Measurements from ENCODE around the gene CNIH2.
"Not testable (repeated sequence)": the region's sequence is repeated elsewhere in the genome, so short reads cannot be mapped to it uniquely, and the experiment has no call there.

Gene CNIH2

GRCh38 chr11:66320289-66320688, 42.3 kb downstream of the CNIH2 start:
- not testable (repeated sequence) for H3K4me3 ChIP-seq (ENCODE audit: low read depth, low read length); H3K9ac ChIP-seq (ENCODE audit: low read depth, low read length); H3K27me3 ChIP-seq (ENCODE audit: control insufficient read depth, insufficient read depth, low read length); H3K4me1 ChIP-seq (ENCODE audit: control insufficient read depth, insufficient read depth, low read length); H3K36me3 ChIP-seq (ENCODE audit: control insufficient read depth, insufficient read depth, low read length); H3K9me3 ChIP-seq (ENCODE audit: control insufficient read depth, insufficient read depth, low read length)

GRCh38 chr11:66320748-66321147, 42.8 kb downstream of the CNIH2 start:
- H3K9ac ChIP-seq (ENCODE audit: low read depth, low read length); H3K9me3 ChIP-seq (ENCODE audit: control insufficient read depth, insufficient read depth, low read length); H3K4me3 ChIP-seq (ENCODE audit: low read depth, low read length); H3K27me3 ChIP-seq (ENCODE audit: control insufficient read depth, insufficient read depth, low read length); H3K4me1 ChIP-seq (ENCODE audit: control insufficient read depth, insufficient read depth, low read length); H3K36me3 ChIP-seq (ENCODE audit: control insufficient read depth, insufficient read depth, low read length): not testable (repeated sequence)

GRCh38 chr11:66321606-66322005, 43.6 kb downstream of the CNIH2 start:
- H3K4me3 ChIP-seq (ENCODE audit: low read depth, low read length), result no peak overlapping the region
- H3K9me3 ChIP-seq (ENCODE audit: control insufficient read depth, insufficient read depth, low read length), result no peaks in the 10 kb centered on the region
- peaks cover 10% of the 10 kb centered on the region for H3K4me1 ChIP-seq (ENCODE audit: control insufficient read depth, insufficient read depth, low read length)
- no peaks in the 10 kb centered on the region for H3K27me3 ChIP-seq (ENCODE audit: control insufficient read depth, insufficient read depth, low read length)
- H3K36me3 ChIP-seq (ENCODE audit: control insufficient read depth, insufficient read depth, low read length), result no peaks in the 10 kb centered on the region
- no peak overlapping the region for H3K9ac ChIP-seq (ENCODE audit: low read depth, low read length)

GRCh38 chr11:66322732-66323427, 44.9 kb downstream of the CNIH2 start:
- Histone ChIP-seq H3K4me1 (ENCODE audit: control insufficient read depth, insufficient read depth, low read length) (peaks cover 9% of the 10 kb centered on the region), H3K9ac (ENCODE audit: low read depth, low read length) (no peak overlapping the region), H3K36me3 (ENCODE audit: control insufficient read depth, insufficient read depth, low read length) (no peaks in the 10 kb centered on the region), H3K27me3 (ENCODE audit: control insufficient read depth, insufficient read depth, low read length) (no peaks in the 10 kb centered on the region), H3K9me3 (ENCODE audit: control insufficient read depth, insufficient read depth, low read length) (no peaks in the 10 kb centered on the region), H3K4me3 (ENCODE audit: low read depth, low read length) (no peak overlapping the region)

- no peak overlapping the region for H3K4me3 ChIP-seq (ENCODE audit: low read depth, low read length)
- H3K36me3 ChIP-seq (ENCODE audit: control insufficient read depth, insufficient read depth, low read length), result no peaks in the 10 kb centered on the region
- H3K9ac ChIP-seq (ENCODE audit: low read depth, low read length), result no peak overlapping the region
- no peaks in the 10 kb centered on the region for H3K27me3 ChIP-seq (ENCODE audit: control insufficient read depth, insufficient read depth, low read length)
- H3K9me3 ChIP-seq (ENCODE audit: control insufficient read depth, insufficient read depth, low read length), result no peaks in the 10 kb centered on the region
- peaks cover 5% of the 10 kb centered on the region for H3K4me1 ChIP-seq (ENCODE audit: control insufficient read depth, insufficient read depth, low read length)
Measured at GRCh38 chr11:66323684-66324083, 45.7 kb downstream of the CNIH2 start.

- Histone ChIP-seq H3K9ac (ENCODE audit: low read depth, low read length) (peak overlapping the region; percentile 37), H3K4me1 (ENCODE audit: control insufficient read depth, insufficient read depth, low read length) (peaks cover 6% of the 10 kb centered on the region), H3K4me3 (ENCODE audit: low read depth, low read length) (no peak overlapping the region)
Measured at GRCh38 chr11:66324664-66325063, 46.7 kb downstream of the CNIH2 start.

GRCh38 chr11:66325263-66325671, 47.3 kb downstream of the CNIH2 start:
- Histone ChIP-seq H3K36me3 (ENCODE audit: control insufficient read depth, insufficient read depth, low read length) (no peaks in the 10 kb centered on the region), H3K4me1 (ENCODE audit: control insufficient read depth, insufficient read depth, low read length) (peaks cover 6% of the 10 kb centered on the region), H3K27me3 (ENCODE audit: control insufficient read depth, insufficient read depth, low read length) (no peaks in the 10 kb centered on the region), H3K9me3 (ENCODE audit: control insufficient read depth, insufficient read depth, low read length) (no peaks in the 10 kb centered on the region), H3K4me3 (ENCODE audit: low read depth, low read length) (no peak overlapping the region), H3K9ac (ENCODE audit: low read depth, low read length) (peak overlapping the region; percentile 37)

More at GRCh38 chr11:66324664-66325063, 46.7 kb downstream of the CNIH2 start:
- H3K36me3 ChIP-seq (ENCODE audit: control insufficient read depth, insufficient read depth, low read length), result no peaks in the 10 kb centered on the region
- no peaks in the 10 kb centered on the region for H3K27me3 ChIP-seq (ENCODE audit: control insufficient read depth, insufficient read depth, low read length)
- H3K9me3 ChIP-seq (ENCODE audit: control insufficient read depth, insufficient read depth, low read length), result no peaks in the 10 kb centered on the region

GRCh38 chr11:66326261-66327111, 48.5 kb downstream of the CNIH2 start:
- H3K4me1 ChIP-seq (ENCODE audit: control insufficient read depth, insufficient read depth, low read length), result peaks cover 6% of the 10 kb centered on the region
- no peaks in the 10 kb centered on the region for H3K27me3 ChIP-seq (ENCODE audit: control insufficient read depth, insufficient read depth, low read length)
- no peaks in the 10 kb centered on the region for H3K36me3 ChIP-seq (ENCODE audit: control insufficient read depth, insufficient read depth, low read length)
- no peak overlapping the region for H3K9ac ChIP-seq (ENCODE audit: low read depth, low read length)
- H3K4me3 ChIP-seq (ENCODE audit: low read depth, low read length), result no peak overlapping the region
- H3K9me3 ChIP-seq (ENCODE audit: control insufficient read depth, insufficient read depth, low read length), result no peaks in the 10 kb centered on the region

- Histone ChIP-seq H3K36me3 (ENCODE audit: control insufficient read depth, insufficient read depth, low read length) (no peaks in the 10 kb centered on the region), H3K4me3 (ENCODE audit: low read depth, low read length) (no peak overlapping the region), H3K9ac (ENCODE audit: low read depth, low read length) (no peak overlapping the region), H3K27me3 (ENCODE audit: control insufficient read depth, insufficient read depth, low read length) (no peaks in the 10 kb centered on the region), H3K9me3 (ENCODE audit: control insufficient read depth, insufficient read depth, low read length) (no peaks in the 10 kb centered on the region), H3K4me1 (ENCODE audit: control insufficient read depth, insufficient read depth, low read length) (peaks cover 6% of the 10 kb centered on the region)
Measured at GRCh38 chr11:66327171-66328030, 49.4 kb downstream of the CNIH2 start.

GRCh38 chr11:66328031-66328301, 50.0 kb downstream of the CNIH2 start:
- Histone ChIP-seq H3K9me3 (ENCODE audit: control insufficient read depth, insufficient read depth, low read length) (no peaks in the 10 kb centered on the region), H3K36me3 (ENCODE audit: control insufficient read depth, insufficient read depth, low read length) (no peaks in the 10 kb centered on the region), H3K4me1 (ENCODE audit: control insufficient read depth, insufficient read depth, low read length) (peaks cover 6% of the 10 kb centered on the region), H3K4me3 (ENCODE audit: low read depth, low read length) (no peak overlapping the region), H3K27me3 (ENCODE audit: control insufficient read depth, insufficient read depth, low read length) (no peaks in the 10 kb centered on the region), H3K9ac (ENCODE audit: low read depth, low read length) (no peak overlapping the region)

GRCh38 chr11:66328302-66329144, 50.5 kb downstream of the CNIH2 start:
- no peaks in the 10 kb centered on the region for H3K36me3 ChIP-seq (ENCODE audit: control insufficient read depth, insufficient read depth, low read length)
- H3K9me3 ChIP-seq (ENCODE audit: control insufficient read depth, insufficient read depth, low read length), result no peaks in the 10 kb centered on the region
- H3K4me3 ChIP-seq (ENCODE audit: low read depth, low read length), result peak overlapping the region; percentile 26
- H3K27me3 ChIP-seq (ENCODE audit: control insufficient read depth, insufficient read depth, low read length), result no peaks in the 10 kb centered on the region
- H3K4me1 ChIP-seq (ENCODE audit: control insufficient read depth, insufficient read depth, low read length), result peaks cover 6% of the 10 kb centered on the region
- H3K9ac ChIP-seq (ENCODE audit: low read depth, low read length), result no peak overlapping the region

Data from iPS-15b (cell line).